ENCODE results near the gene FAM171A1. TPM values are rescaled to one million over a fixed set of nuclear protein-coding genes. Genes with fewer than 3 reads are reported as not detected.

FAM171A1 gene
- total RNA-seq, 1 experiment from 2014 or later: 46.5 TPM

DNA sequence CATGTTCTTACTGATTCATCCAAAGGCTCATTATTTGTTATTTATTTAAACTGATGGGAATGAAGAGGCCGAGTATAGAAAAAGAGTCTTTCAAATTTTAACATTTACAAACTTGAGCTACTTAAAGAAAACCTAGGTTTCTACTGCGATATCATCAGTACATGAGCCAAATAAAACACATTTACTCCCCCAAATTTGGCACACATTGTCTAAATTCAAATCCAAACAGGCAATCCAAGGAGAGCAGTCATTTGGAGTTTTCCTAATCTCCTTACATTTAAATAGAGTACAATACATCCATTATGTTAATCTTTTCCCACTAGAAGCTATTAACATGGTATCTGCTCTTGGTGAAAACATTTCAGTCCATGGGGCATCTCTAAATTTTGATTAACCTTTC lies 204.8 kb downstream of the FAM171A1 start:
- Histone ChIP-seq H3K27me3 (replicated peaks; ENCODE audit: insufficient read depth, low read depth, low read length, poor library complexity) (no peaks in the 10 kb centered on the region), H3K4me1 (ENCODE audit: insufficient read depth, low read length, poor library complexity, severe bottlenecking) (peaks cover 26% of the 10 kb centered on the region), H3K36me3 (ENCODE audit: insufficient read depth, low read length, poor library complexity, severe bottlenecking) (no peaks in the 10 kb centered on the region), H3K4me3 (ENCODE audit: low read depth, low read length, poor library complexity, severe bottlenecking) (no peak overlapping the region), H3K9me3 (ENCODE audit: low read depth, low read length, poor library complexity, severe bottlenecking) (no peaks in the 10 kb centered on the region), H3K27ac (ENCODE audit: low read depth, low read length, poor library complexity, severe bottlenecking) (no peak overlapping the region)
- TF ChIP-seq, protein P1, sequence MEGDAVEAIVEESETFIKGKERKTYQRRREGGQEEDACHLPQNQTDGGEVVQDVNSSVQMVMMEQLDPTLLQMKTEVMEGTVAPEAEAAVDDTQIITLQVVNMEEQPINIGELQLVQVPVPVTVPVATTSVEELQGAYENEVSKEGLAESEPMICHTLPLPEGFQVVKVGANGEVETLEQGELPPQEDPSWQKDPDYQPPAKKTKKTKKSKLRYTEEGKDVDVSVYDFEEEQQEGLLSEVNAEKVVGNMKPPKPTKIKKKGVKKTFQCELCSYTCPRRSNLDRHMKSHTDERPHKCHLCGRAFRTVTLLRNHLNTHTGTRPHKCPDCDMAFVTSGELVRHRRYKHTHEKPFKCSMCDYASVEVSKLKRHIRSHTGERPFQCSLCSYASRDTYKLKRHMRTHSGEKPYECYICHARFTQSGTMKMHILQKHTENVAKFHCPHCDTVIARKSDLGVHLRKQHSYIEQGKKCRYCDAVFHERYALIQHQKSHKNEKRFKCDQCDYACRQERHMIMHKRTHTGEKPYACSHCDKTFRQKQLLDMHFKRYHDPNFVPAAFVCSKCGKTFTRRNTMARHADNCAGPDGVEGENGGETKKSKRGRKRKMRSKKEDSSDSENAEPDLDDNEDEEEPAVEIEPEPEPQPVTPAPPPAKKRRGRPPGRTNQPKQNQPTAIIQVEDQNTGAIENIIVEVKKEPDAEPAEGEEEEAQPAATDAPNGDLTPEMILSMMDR (conservative IDR thresholded peaks at IDR 0.05; ENCODE audit: low read depth, low read length): no peak
- no peak for TF ChIP-seq EZH2 (IDR thresholded peaks at IDR 0.05; ENCODE audit: borderline replicate concordance, low read depth, low read length, poor library complexity, severe bottlenecking)
- ChIA-PET POLR2A (ENCODE audit: low non-redundant PET) (no interaction called here), CTCF (interaction anchor here (0.6 kb wide), 1 partner anchor 51 kb away, joined by 3 read pairs; no protein-coding TSS in a partner anchor)
- BruUV-seq (replicated peaks): no TSS peak
- intact Hi-C loops (cut with micrococcal nuclease; ENCODE audit: unreplicated experiment): no loop called here
- DNase-seq (ENCODE audit: low spot score): no peak

DNA sequence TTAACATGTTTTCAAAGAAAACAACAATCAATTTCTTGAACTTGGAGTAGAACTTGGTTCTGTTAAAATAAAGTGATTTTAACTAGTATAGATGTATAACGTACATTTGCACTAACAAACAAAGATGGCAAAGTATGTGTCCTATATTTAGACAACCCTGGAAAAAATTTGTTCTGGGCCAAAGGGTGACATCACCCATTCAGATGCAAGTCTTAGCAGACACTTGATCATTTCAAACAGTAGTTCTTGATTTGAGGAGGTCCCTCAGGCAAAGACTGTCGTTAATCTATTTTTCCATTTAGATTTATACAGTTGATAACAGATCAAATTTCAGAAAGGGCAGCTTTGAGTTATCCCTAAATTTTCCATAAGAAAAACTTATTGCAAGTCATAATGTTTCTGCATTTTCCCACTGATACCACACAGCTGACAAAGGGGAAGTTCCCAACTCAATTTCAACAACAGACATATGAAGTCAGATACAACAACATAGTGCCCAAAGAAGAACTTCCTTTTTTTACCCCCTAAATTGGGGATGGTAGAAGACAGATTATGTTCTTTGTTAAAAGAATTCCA lies 207.7 kb downstream of the FAM171A1 start:
- ChIA-PET CTCF (no interaction called here), POLR2A (ENCODE audit: low non-redundant PET) (no interaction called here)
- no TSS peak for BruUV-seq (replicated peaks)
- H3K27ac ChIP-seq (ENCODE audit: low read depth, low read length, poor library complexity, severe bottlenecking): no peak overlapping the region
- no peak overlapping the region for H3K4me3 ChIP-seq (ENCODE audit: low read depth, low read length, poor library complexity, severe bottlenecking)
- intact Hi-C loops (cut with micrococcal nuclease; ENCODE audit: unreplicated experiment): no loop called here
- no peaks in the 10 kb centered on the region for H3K9me3 ChIP-seq (ENCODE audit: low read depth, low read length, poor library complexity, severe bottlenecking)
- no peaks in the 10 kb centered on the region for H3K36me3 ChIP-seq (ENCODE audit: insufficient read depth, low read length, poor library complexity, severe bottlenecking)
- no peak for DNase-seq (ENCODE audit: low spot score)
- no peak for TF ChIP-seq EZH2 (IDR thresholded peaks at IDR 0.05; ENCODE audit: borderline replicate concordance, low read depth, low read length, poor library complexity, severe bottlenecking)
- TF ChIP-seq, protein P1 (conservative IDR thresholded peaks at IDR 0.05; ENCODE audit: low read depth, low read length): no peak
- peaks cover 11% of the 10 kb centered on the region for H3K4me1 ChIP-seq (ENCODE audit: insufficient read depth, low read length, poor library complexity, severe bottlenecking)
- H3K27me3 ChIP-seq (replicated peaks; ENCODE audit: insufficient read depth, low read depth, low read length, poor library complexity): no peaks in the 10 kb centered on the region

Other genes starting within 250 kb of the FAM171A1 start
- gene NMT2, start 202.6 kb downstream of the FAM171A1 start, total RNA-seq (2021): 15.7 and 16.3 TPM in 2 replicates